Astrocyte of the spinal cord (primary cell): ENCODE results near the gene ATG4C.
A peak's percentile ranks its signal among the peaks of the same experiment; 100 is the strongest.

Experiments used
- DNase-seq: peaks from one replicate; pipeline ENCODE4 v3.0.0; 2011; ENCODE audit warnings: low read depth, low spot score
- H3K4me3 ChIP-seq: 2 replicates; pipeline ENCODE4 v1.5.1; 2011; ENCODE audit warnings: low read depth, mild to moderate bottlenecking, low read length, moderate library complexity
- in situ Hi-C: cut with HindIII; loops from 2 replicates; pipeline ENCODE4 v1.10.0; 2017; ENCODE audit warnings: low sequenced_read_pairs
- TF ChIP-seq, protein P1 (sequence below): IDR thresholded peaks from 2 replicates; pipeline ENCODE4 v1.5.1; 2012; ENCODE audit warnings: low read depth, mild to moderate bottlenecking, low read length, inconsistent platforms

Gene ATG4C

GRCh38 chr1:62833529-62833928 lies 49.6 kb downstream of the ATG4C start:
- TF ChIP-seq, protein P1, sequence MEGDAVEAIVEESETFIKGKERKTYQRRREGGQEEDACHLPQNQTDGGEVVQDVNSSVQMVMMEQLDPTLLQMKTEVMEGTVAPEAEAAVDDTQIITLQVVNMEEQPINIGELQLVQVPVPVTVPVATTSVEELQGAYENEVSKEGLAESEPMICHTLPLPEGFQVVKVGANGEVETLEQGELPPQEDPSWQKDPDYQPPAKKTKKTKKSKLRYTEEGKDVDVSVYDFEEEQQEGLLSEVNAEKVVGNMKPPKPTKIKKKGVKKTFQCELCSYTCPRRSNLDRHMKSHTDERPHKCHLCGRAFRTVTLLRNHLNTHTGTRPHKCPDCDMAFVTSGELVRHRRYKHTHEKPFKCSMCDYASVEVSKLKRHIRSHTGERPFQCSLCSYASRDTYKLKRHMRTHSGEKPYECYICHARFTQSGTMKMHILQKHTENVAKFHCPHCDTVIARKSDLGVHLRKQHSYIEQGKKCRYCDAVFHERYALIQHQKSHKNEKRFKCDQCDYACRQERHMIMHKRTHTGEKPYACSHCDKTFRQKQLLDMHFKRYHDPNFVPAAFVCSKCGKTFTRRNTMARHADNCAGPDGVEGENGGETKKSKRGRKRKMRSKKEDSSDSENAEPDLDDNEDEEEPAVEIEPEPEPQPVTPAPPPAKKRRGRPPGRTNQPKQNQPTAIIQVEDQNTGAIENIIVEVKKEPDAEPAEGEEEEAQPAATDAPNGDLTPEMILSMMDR = no peak
- in situ Hi-C loops = no loop called here
- no peak for DNase-seq
- H3K4me3 ChIP-seq = no peak overlapping the region

DNA sequence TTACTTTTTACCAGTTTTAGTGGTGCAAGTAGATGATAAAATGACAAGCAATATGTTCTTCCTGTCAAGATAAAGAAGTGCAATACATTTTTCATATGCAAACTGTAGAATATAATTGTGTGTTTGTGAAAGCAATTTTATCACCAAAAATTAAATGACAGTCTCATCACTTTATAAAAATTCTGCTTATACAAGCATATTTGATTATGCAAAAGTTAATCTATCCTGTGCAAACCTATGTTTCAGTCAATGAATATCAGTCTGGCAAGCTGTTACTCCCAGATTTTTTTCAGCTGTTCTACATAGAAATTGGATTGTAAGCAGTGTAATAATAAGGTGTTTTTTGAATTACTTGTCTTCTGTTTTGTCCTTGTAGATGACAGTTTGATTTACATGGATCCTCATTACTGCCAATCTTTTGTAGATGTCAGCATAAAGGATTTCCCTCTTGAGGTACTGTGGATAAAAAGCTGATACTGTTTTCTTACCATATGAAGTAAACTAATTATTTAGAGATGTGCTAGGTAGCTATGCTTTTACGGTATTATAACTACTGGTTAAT lies 50.5 kb downstream of the ATG4C start:
- TF ChIP-seq, protein P1 = no peak
- H3K4me3 ChIP-seq = no peak overlapping the region
- no peak for DNase-seq
- in situ Hi-C loops = no loop called here

GRCh38 chr1:62836856-62837540 lies 53.1 kb downstream of the ATG4C start:
- TF ChIP-seq, protein P1 = no peak
- H3K4me3 ChIP-seq = no peak overlapping the region
- DNase-seq = no peak
- in situ Hi-C loops = no loop called here

GRCh38 chr1:62840555-62840954 lies 56.6 kb downstream of the ATG4C start:
- in situ Hi-C loops = no loop called here
- TF ChIP-seq, protein P1 = no peak
- H3K4me3 ChIP-seq = no peak overlapping the region
- no peak for DNase-seq

GRCh38 chr1:62841587-62842169 lies 57.7 kb downstream of the ATG4C start:
- DNase-seq = peak; percentile 74
- no peak overlapping the region for H3K4me3 ChIP-seq
- in situ Hi-C loops = no loop called here
- TF ChIP-seq, protein P1 = peak; percentile 54

GRCh38 chr1:62844030-62844429 lies 60.1 kb downstream of the ATG4C start:
- no peak for DNase-seq
- no peak overlapping the region for H3K4me3 ChIP-seq
- TF ChIP-seq, protein P1 = no peak
- in situ Hi-C loops = no loop called here
